Subcutaneous adipose tissue (tissue), 4 donors: Measurements from ENCODE around the gene CTXND2. TPM values are rescaled to one million over a fixed set of nuclear protein-coding genes. Genes with fewer than 3 reads are reported as not detected.

Experiments
- total RNA-seq, 4 donors: library from RNA; depleted of rRNA; stranded (reverse); fragments of >200 nt; gene quantifications; one replicate each; pipeline ENCODE4 v1.1.0, GENCODE V29; 2016
- TF ChIP-seq, protein P1 (sequence below): fragments of 450-650 bp; IDR thresholded peaks from one replicate; pipeline ENCODE4 v1.5.1; 2016; ENCODE audit warnings: low read depth, mild to moderate bottlenecking, control low read depth, antibody characterized with exemption, moderate library complexity

CTXND2 gene
- total RNA-seq, 4 donors from 2014 or later = not detected

DNA sequence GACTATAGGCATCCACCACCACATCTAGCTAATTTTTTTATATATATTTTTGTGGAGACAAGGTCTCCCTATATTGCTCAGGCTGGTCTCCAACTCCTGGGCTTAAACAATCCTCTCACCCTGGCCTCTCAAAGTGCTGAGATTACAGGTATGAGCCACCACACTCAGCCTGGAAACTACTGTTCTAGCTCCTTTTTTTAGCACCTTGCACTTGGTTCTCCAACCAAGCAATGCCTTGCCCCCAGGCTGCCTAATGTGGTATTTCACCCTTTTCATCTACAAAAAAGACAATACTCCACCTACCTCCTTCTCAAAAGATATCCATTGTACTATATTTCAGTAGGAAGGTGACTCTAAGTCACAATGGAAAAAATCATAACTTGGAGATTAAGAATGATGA lies 17.3 kb upstream of the CTXND2 start:
- TF ChIP-seq, protein P1, sequence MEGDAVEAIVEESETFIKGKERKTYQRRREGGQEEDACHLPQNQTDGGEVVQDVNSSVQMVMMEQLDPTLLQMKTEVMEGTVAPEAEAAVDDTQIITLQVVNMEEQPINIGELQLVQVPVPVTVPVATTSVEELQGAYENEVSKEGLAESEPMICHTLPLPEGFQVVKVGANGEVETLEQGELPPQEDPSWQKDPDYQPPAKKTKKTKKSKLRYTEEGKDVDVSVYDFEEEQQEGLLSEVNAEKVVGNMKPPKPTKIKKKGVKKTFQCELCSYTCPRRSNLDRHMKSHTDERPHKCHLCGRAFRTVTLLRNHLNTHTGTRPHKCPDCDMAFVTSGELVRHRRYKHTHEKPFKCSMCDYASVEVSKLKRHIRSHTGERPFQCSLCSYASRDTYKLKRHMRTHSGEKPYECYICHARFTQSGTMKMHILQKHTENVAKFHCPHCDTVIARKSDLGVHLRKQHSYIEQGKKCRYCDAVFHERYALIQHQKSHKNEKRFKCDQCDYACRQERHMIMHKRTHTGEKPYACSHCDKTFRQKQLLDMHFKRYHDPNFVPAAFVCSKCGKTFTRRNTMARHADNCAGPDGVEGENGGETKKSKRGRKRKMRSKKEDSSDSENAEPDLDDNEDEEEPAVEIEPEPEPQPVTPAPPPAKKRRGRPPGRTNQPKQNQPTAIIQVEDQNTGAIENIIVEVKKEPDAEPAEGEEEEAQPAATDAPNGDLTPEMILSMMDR = no peak

DNA sequence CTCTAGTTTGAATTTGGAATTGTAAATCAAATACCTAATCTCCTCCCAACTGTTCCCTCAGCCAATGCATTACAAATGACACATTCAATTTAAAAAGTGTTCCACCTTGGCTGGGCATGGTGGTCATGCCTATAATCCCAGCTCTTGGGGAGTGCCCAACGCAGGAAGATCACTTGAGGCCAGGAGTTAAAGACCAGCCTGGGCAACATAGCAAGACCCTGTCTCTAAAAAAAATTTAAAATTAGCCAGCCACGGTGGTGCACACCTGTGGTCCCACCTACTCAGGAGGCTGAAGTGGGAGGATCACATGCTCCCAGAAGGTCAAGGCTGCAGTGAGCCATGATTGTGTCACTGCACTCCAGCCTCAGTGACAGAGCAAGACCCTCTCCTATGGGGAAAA lies 14.4 kb upstream of the CTXND2 start:
- TF ChIP-seq, protein P1 = no peak

DNA sequence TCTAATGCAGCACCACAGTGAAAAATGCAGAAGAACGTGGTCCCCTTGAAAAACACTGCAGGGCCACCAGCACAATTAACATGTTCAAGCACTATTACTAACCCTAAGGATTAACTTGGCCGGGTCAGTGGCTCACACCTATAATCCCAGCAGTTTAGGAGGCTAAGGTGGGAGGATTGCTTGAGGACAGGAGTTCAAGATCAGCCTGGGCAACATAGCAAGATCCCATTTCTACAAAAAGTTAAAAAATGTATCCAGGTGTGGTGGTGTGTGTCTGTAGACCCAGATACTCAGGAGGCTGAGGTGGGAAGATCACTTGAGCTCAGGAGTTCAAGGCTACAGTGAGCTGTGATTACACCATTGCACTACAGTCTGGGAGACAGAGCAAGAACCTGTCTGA lies 13.4 kb upstream of the CTXND2 start:
- TF ChIP-seq, protein P1 = no peak

DNA sequence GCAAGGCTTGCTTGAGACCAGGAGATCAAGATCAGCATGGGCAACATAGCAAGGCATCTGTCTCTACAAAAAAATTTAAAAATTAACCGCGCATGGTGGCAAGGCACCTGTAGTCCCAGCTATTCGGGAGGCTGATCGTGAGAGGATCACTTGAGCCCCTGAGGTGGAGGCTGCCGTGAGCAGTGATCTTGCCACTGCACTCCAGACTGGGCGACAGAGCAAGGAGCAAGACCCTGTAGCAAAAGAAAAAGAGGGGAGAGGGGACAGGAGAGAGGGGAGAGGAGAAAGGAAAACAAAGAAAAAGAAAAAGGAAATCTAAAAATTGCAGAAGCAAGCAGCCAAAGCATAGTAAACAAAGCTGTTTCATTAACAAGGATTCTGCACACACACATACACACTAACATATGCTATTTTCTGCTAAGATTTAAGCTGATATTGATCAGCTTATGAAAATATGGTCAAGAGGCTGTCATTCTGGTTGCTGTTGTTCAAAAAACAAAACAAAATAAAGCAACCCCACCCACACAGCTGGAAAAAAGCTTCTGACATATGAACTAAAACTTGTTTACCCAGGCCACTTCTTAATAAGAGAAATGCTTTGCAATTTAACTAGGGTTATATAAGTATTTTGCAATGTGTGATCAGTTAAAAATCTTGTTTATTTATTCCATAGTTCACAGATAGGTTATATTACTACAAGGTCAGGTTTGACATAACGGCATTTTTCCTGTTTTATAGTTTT lies 12.3 kb upstream of the CTXND2 start:
- TF ChIP-seq, protein P1 = no peak

DNA sequence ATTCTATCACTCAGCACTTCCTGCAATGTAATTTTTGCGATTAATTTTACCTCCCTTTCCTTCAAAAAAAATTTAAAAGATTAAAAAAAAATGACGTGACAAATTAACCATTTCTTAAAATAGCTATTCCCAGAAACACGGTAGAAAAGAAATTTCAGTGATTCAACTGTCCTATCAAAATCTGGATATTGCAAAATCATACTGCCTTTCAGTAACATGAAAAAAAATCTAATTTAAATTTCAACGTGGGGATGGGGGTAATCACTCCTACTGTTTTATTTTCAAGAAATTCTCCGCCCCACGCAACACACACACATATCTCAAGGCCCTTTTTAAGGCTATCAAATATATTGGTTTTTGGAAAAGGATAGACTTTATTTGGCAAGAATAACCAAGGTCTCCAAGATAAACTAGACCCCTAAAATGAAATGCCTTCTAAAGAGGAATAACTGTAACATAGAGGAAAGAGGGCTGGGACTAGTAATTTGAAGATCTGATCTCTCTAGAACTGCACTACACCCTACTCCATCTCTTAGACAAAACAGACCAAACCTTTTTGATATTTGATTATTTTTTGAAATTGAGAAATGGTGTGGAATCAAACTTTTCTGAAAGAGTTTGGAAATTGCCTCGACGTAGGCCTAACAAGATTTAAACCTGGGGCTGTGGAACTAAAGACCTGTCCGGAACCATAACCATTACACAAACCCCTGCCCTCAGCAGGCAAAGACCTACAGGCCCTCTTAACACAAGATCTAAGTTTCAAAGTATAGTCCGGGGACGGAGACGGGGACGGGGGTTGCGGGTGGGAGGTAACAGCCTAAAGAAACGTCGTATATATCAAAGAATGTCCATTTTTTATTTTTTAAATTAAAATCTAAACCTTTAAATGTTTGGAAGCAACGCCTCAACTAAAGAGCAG lies 11.5 kb upstream of the CTXND2 start:
- TF ChIP-seq, protein P1 = no peak

DNA sequence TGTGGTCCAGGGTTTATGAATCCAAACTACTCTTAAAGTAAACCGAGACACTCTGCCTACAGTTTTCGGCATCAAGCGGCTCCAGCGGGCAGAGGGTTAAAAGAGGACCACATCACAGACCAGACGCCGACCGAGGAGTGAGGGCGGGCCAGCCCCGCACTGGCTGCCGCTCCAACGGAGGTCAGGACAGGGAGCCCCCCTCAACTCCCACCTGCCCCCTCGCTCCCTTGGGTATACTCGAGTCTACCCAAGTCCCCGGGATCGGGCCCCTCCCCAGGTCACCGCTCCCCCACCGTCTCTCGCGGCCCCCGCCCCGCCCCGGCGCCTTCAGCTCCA lies 10.8 kb upstream of the CTXND2 start:
- TF ChIP-seq, protein P1 = no peak

DNA sequence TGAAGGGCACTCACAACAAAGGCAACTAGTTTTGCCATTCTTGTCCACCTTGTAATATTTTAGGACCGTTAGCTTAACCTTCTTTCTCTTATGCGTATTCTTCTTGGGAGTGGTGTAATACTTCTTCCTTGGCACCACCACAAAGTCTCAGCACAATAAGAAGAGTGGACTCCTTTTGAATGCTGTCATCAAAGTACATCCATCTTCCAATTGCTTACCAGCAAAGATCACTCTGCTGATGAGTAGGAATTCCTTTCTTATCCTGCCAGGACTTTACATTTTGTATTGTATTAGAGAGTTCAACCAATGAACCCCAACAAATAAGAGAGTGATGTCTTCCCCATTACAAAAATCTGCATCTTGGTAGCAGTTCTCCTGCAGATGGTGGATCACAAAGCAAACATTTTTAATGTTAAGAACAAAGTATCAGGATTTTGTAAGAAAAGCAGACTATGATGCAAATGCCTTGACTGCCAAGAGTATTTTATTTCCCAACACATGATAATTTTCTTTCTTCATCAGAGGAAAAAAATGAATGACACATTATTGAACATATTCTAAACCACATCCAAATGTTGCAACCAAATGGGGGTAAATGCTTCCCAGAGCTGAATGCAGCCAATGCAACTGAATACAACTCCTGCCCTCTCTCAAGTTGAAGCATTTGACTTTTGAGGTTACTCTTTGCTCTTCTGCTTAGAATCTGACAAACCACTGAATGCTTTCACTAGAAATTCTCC lies 5.4 kb upstream of the CTXND2 start:
- TF ChIP-seq, protein P1 = no peak
